Measurements from ENCODE around the gene VARS2.

GRCh38 chr6:30917041-30917440 is 3.0 kb downstream of the VARS2 start:
- TF ChIP-seq CTCF (optimal IDR thresholded peaks at IDR 0.05 in 1 of 3, IDR thresholded peaks at IDR 0.05 in 1 of 3, conservative IDR thresholded peaks at IDR 0.05 in 1 of 3; ENCODE audit: extremely low read depth in 1 of 3, insufficient read depth in 2 of 3, low read length in 3 of 3) (no peak), EZH2 (IDR thresholded peaks at IDR 0.05; ENCODE audit: low read length) (no peak)

Data from keratinocyte (primary cell).